GM18870 (cell line): Measurements from ENCODE around the gene PRODH2.
"Not testable (repeated sequence)": the region's sequence is repeated elsewhere in the genome, so short reads cannot be mapped to it uniquely, and the experiment has no call there.

Experiments used
- ATAC-seq: cut with Tn5 transposase; IDR thresholded peaks from one replicate; pipeline ENCODE4 v1.9.1; 2021; ENCODE audit warnings: moderate library complexity; ENCODE audit not compliant: unreplicated experiment

PRODH2 gene

GRCh38 chr19:35782589-35782988 lies 30.1 kb downstream of the PRODH2 start:
- ATAC-seq, result no peak

- no peak for ATAC-seq
Measured at GRCh38 chr19:35781650-35782049, 31.0 kb downstream of the PRODH2 start.

- no peak for ATAC-seq
Measured at GRCh38 chr19:35780717-35781116, 31.9 kb downstream of the PRODH2 start.

- no peak for ATAC-seq
Measured at GRCh38 chr19:35780058-35780457, 32.6 kb downstream of the PRODH2 start.

GRCh38 chr19:35779033-35779432 lies 33.6 kb downstream of the PRODH2 start:
- ATAC-seq, result no peak

GRCh38 chr19:35777961-35778360 lies 34.7 kb downstream of the PRODH2 start:
- no peak for ATAC-seq

GRCh38 chr19:35777086-35777841 lies 35.4 kb downstream of the PRODH2 start:
- ATAC-seq, result no peak

- no peak for ATAC-seq
Measured at GRCh38 chr19:35776102-35776788, 36.4 kb downstream of the PRODH2 start.

GRCh38 chr19:35775298-35776101 lies 37.1 kb downstream of the PRODH2 start, which contains the start of gene ARHGAP33:
Gene ARHGAP33 (plus strand): TSS chr19:35775564. CDS start chr19:35775659, 95 bp downstream.
- peak; percentile 84 for ATAC-seq

GRCh38 chr19:35775046-35775297 lies 37.7 kb downstream of the PRODH2 start:
- ATAC-seq, result no peak

- no peak for ATAC-seq
Measured at GRCh38 chr19:35774274-35775045, 38.2 kb downstream of the PRODH2 start.

- ATAC-seq, result no peak
Measured at GRCh38 chr19:35773020-35773806, 39.4 kb downstream of the PRODH2 start.

GRCh38 chr19:35772362-35772761 lies 40.3 kb downstream of the PRODH2 start:
- not testable (repeated sequence) for ATAC-seq

GRCh38 chr19:35768082-35768421 lies 44.6 kb downstream of the PRODH2 start:
- ATAC-seq, result no peak

GRCh38 chr19:35767288-35768081 lies 45.2 kb downstream of the PRODH2 start:
- ATAC-seq, result no peak

- no peak for ATAC-seq
Measured at GRCh38 chr19:35766571-35767104, 46.0 kb downstream of the PRODH2 start.

- no peak for ATAC-seq
Measured at GRCh38 chr19:35764432-35765315, 48.0 kb downstream of the PRODH2 start.

GRCh38 chr19:35760711-35761349 lies 51.8 kb downstream of the PRODH2 start:
- no peak for ATAC-seq
